HG03342 (cell line): ENCODE results near the gene NOS1AP.

ENCODE experiments used
- ATAC-seq: cut with Tn5 transposase; IDR thresholded peaks from one replicate; pipeline ENCODE4 v1.9.1; 2021; ENCODE audit warnings: mild to moderate bottlenecking, moderate library complexity; ENCODE audit not compliant: unreplicated experiment

NOS1AP gene

DNA sequence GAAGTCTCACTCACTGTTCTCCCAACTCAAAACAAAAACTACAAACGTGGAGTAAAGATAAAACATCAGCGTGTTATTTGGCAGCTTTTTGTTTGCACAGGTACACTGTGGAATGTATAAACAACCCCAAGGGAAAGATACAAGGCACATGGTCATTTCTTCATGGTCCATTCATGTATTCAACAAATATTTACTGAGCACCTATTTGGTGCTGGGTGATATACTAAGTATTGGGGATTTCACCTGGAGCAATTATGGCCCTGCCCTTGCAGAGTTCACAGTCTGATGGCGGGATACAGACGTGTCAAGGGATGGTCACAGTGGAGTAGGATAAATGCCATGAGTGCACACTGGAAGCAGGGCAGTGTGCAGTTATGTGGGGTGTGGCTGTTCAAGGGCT, 171.1 kb downstream of the NOS1AP start:
- ATAC-seq, result no peak

GRCh38 chr1:162242804-162243203, 173.3 kb downstream of the NOS1AP start:
- ATAC-seq, result no peak

- ATAC-seq, result no peak
Observed at GRCh38 chr1:162248854-162249535, 179.5 kb downstream of the NOS1AP start.

DNA sequence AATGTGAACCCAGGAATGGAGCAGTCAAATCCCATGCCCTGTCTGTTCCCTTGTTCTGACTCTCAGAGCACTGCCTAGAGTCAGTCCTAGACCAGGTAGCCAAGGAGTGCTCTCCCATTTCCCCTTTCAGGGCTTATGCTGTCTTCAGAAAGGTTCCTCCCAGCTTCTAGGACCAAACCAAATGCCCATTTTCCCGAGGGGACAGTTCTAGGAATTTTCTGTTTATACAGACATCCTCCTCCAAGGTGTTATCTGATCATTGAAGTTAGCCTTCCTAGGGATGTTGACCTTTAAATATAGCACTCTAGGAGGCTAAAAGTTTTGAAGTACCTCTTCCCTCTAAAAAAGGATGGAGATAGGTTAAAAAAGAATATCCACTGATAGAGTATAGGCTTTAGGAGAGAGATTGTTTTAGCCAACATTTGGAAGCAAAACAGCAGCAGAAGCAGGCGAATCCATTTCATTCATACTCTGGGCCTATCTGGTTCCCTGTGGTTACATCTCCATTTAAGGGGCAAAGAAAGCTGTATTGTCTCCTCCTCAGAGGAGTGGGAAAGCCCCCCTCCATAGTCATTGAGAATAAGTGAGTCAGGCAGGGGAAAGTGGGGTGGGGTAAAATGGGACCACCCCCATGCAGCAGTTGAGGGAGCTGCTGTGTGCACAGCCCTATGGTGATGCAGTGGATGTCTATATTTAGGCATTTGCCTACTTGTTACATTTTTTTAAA, 180.7 kb downstream of the NOS1AP start:
- no peak for ATAC-seq

DNA sequence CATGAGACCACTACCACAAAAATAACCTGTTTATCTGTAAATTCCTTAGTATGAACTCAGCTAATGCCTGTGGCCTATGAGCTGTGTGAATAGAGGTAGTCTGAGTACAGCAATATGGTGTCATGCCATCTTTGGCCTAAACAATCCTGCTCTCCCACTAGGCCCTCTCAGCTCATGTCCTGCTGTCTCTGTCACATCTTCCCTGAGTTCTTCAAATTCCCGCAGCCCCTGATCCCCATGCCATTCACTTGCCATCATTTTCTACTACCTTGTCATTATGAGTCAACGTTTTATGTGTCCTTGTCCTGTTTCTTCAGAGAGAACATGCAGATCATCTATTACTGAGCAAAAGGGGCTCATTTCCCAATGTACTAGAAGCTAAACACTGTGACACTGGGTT, 181.6 kb downstream of the NOS1AP start:
- no peak for ATAC-seq

- no peak for ATAC-seq
Observed at GRCh38 chr1:162252214-162252613, 182.7 kb downstream of the NOS1AP start.

DNA sequence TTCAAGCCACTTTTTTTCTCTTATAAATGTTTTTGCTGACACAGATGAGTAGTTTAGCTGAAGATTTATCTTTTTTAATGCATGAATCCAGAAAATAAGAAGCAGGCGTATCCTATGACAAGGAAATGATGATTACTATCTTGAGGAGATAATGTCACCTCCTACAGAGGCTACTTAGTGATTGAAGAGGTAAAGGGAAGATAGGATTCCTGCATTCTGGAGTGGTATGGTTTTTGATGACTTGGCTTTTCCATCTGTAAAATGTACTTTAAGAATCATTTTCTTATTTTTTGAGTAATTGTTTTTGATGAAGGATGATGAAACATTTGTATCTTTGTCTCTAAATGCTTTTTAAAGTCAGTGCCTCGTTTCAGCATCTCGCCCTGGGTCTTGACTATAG, 184.3 kb downstream of the NOS1AP start:
- no peak for ATAC-seq

DNA sequence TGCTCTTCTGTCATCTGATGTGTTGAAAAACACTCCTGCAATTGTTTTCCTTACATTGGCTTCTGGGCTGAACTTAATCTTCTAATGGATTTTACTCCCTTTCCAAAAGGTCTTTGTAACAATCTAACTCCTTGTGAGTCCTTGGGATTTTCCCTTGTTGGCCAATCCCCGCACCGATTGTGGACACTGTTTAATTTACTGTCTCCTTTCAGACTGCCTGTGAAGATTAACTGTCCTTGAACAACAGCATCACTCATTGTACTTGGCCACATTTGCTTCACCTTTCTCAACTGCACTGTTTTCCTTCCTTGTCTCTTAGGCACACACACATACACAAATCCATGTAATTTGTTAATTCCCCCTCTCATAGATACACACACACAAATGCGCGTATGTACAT, 186.8 kb downstream of the NOS1AP start:
- no peak for ATAC-seq

DNA sequence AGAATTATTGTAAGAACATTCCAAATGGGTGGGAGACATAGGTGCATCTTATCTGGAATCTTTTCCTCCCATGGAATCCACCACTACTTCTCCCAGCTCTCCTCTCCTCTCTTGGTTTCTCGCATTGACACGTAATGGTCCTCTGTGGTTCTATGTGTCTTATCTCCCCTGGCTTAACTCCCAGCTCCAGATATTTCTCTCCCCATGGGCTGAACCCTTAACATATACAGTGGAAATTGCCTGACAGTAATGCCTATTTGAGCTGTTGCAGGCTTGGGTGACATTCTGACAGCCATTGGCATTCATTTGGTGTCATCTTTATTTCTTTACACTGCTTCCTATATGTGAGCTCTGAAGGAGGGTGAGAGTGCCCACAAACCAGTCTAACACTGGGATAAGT, 188.9 kb downstream of the NOS1AP start:
- no peak for ATAC-seq

DNA sequence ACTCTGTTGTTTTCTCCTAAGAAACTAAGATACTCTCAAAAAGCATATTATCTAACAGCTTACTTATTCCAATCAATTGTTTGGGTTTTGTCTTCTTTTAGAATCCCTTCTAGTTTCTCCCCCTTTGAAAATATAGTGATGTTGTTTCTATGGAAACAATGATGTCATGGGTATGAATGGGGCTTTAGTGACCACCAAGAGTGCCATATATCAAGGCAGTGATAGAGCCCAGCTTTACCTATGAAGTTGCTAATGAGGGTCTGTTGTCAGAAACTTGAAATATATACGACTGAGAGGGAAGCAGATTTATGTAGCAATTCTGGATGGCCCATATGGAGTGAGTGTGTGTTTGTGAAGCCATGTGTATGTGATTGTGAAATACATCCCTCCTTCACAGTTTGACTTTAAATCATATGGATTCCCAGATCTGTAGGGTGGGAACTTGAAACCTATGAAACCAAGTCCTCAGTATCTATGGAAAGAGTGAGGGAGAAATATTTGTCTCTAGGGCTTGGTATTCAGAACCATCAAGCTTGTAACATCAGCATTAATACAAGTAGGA, 190.5 kb downstream of the NOS1AP start:
- no peak for ATAC-seq

DNA sequence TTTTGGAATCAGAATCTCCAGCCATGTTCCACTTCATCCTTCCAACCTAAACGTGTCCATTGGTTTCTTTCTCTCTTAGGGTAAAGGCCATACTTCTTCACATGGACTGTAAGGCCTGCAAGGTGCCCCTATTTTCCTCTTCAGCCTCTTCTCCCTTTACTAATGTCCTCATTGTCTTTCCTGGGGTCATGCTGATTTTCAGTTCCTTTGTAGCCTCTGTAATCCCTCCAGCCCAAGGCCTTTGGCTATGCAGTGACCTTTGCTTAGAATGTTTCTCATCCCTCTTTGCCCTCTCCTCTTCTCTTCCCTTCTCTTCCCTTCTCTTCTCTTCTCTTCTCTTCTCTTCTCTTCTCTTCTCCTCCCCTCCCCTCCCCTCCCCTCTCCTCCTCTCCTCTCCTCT, 194.6 kb downstream of the NOS1AP start:
- ATAC-seq, result no peak

DNA sequence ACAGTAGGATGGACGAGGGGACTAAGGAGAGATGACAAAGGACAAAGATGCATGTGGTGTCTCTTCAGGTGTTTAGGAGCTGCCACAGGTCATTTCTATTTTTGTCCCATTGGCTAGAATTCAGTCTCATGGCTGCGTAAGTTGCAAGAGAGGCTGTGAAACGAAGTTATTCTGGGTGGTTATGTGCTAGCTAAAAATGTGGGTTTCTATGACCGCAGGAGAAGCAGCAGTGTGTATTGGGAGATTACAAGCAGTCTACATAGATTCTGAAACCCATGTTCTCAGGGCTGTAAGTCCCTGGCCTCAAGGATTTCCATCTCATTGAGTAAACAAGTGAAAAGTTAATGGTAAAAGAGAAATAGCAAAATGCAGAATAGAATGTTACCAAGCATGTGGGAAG, 196.5 kb downstream of the NOS1AP start:
- ATAC-seq, result no peak

GRCh38 chr1:162270016-162270770, 200.7 kb downstream of the NOS1AP start:
- ATAC-seq, result no peak

GRCh38 chr1:162271972-162272371, 202.5 kb downstream of the NOS1AP start:
- ATAC-seq, result no peak

GRCh38 chr1:162272419-162272818, 202.9 kb downstream of the NOS1AP start:
- no peak for ATAC-seq

DNA sequence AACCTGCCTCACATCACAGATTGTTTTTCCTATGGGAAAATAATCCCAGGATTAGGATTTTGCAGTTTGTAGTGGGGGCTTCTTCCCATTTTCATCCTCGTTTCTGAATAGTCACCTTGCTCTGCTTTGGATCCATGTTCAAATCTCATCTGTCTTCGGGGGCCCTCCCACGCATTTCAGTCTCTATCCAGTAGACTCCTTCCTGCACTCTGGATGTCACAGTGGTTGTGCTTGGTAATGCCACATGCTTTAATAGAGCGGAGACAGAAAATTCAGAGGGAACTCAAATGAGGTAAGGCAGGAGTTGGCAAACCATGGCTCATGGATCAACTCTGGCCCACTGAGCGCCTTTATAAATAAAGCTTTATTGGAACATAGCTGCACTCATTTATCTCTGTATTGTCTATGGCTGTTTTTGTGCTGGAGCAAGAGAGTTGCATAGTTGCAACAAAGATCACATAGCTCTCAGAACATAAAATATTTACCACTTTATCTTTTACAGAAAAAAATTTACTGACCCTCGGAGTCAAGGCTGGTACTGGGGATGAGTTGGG, 206.2 kb downstream of the NOS1AP start:
- ATAC-seq, result no peak

DNA sequence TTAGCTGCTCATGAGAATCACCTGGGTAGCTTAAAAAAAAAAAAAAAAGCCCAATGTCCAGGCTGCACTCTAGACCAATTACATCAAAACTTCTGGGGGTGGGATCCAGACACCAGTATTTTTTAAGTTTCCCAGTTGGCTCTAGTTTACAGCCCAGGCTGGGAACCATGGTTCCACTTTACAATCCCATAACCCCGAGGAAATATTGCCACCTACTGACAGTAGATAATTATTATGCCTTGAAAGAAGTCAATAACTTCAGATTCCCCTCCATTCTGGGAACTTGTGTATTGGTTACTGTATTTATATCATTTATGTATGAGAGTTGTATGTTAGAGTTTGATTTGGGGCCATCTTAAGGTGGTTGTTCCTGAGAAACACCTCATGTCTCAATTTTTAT, 207.0 kb downstream of the NOS1AP start:
- ATAC-seq, result no peak

- ATAC-seq, result no peak
Observed at GRCh38 chr1:162279136-162279498, 209.6 kb downstream of the NOS1AP start.

DNA sequence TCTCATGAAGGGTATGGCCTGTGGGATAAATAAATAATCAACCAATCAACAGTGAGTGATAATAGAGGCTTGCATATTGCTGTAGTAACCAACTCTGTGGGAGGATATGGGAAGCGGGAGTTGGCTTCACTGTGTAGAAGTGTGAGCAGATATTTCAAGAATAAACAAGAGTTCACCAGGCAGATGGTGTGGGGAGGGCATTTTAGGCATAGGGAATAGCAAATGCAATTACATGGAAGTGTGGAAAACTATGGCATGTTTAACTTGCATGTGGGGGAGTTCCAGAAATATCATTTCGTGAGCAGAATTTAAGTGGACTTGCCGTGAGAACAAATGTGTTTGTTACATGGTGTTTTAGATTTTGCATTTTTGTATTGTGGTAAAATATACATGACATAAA, 211.9 kb downstream of the NOS1AP start:
- no peak for ATAC-seq

- ATAC-seq, result no peak
Observed at GRCh38 chr1:162283657-162284056, 214.2 kb downstream of the NOS1AP start.

DNA sequence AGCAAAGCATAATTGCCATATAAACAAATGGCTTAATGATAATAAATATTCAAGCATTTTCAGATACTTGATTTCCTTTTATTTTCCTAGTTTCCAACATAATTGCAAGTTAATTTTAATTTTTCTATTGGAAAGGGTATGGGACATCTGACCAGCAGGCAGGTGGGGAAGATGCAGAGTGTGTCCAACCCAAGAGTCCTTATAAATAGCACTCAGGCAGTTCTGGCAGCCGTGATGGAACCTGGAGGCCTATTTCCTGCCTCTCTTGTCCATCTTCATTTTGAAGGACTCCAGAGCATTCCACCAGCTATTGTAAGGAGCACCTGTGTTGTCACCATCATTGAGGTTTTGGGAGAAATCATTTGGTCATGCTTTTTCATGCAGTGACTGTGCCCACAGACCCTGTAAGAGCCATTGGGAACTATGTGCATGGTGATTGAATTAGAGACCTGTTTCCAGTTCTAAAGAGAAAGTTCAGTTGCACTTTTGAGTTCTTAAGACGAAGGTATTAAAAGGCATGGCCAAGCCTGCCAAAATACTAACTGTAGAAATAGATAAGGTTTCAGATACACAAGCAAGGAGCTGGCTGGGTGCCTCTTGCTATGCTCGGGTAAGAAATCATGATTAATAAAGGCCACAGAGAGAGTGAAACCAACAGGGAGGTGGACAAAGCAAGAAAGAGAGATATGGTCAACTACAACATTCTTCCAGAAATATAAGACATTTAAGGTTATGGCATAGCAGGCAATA, 214.9 kb downstream of the NOS1AP start:
- ATAC-seq, result no peak
